A673 (cell line): ENCODE results near the gene NR6A1. TPM values are rescaled to one million over a fixed set of nuclear protein-coding genes. Genes with fewer than 3 reads are reported as not detected.

Experiments
- BruUV-seq: library from RNA; stranded (reverse); fragments of 400-500 nt; replicated peaks from 2 replicates; lab custom pipeline; 2021; lab: Mats Ljungman, UMichigan
- CTCF ChIA-PET: fragments of 300-600 bp; sonication (Branson Sonifier 250); formaldehyde crosslinking; loops from one replicate; lab custom pipeline; 2022; ENCODE audit warnings: antibody characterized with exemption; lab: Charles Lee
- POLR2A ChIA-PET: fragments of 300-600 bp; sonication (Branson Sonifier 250); formaldehyde crosslinking; loops from one replicate; lab custom pipeline; 2022; ENCODE audit warnings: antibody characterized with exemption; ENCODE audit not compliant: low non-redundant PET; lab: Charles Lee
- DNase-seq: peaks from one replicate; pipeline ENCODE4 v3.0.0-alpha.2; 2015; ENCODE audit warnings: low spot score
- H3K27ac ChIP-seq: fragments of 200-600 bp; sonication (generic); 2 replicates; pipeline ENCODE4 v1.5.1; 2016; ENCODE audit warnings: mixed run types, low read depth, mild to moderate bottlenecking, mixed read lengths, antibody characterized with exemption, low read length; ENCODE audit not compliant: poor library complexity, severe bottlenecking
- H3K27me3 ChIP-seq: fragments of 200-600 bp; sonication (generic); replicated peaks from 2 replicates; pipeline ENCODE4 v1.6.1; 2017; ENCODE audit warnings: mixed run types, low read depth, mild to moderate bottlenecking, mixed read lengths, antibody characterized with exemption, low read length; ENCODE audit not compliant: insufficient read depth, poor library complexity
- H3K36me3 ChIP-seq: fragments of 200-600 bp; sonication (generic); 2 replicates; pipeline ENCODE4 v1.6.1; 2016; ENCODE audit warnings: mixed run types, mild to moderate bottlenecking, mixed read lengths, antibody characterized with exemption, low read length; ENCODE audit not compliant: insufficient read depth, poor library complexity, severe bottlenecking
- H3K4me1 ChIP-seq: fragments of 200-600 bp; sonication (generic); 2 replicates; pipeline ENCODE4 v1.6.1; 2017; ENCODE audit warnings: mixed run types, mild to moderate bottlenecking, mixed read lengths, antibody characterized with exemption, low read length; ENCODE audit not compliant: insufficient read depth, poor library complexity, severe bottlenecking
- H3K4me3 ChIP-seq: fragments of 200-600 bp; sonication (generic); 2 replicates; pipeline ENCODE4 v1.5.1; 2016; ENCODE audit warnings: low read depth, mixed run types, mild to moderate bottlenecking, mixed read lengths, low read length; ENCODE audit not compliant: poor library complexity, severe bottlenecking
- H3K9me3 ChIP-seq: fragments of 200-600 bp; sonication (generic); 2 replicates; pipeline ENCODE4 v1.6.1; 2016; ENCODE audit warnings: mixed run types, low read depth, mild to moderate bottlenecking, mixed read lengths, antibody characterized with exemption, low read length; ENCODE audit not compliant: poor library complexity, severe bottlenecking
- CTCF ChIP-seq: fragments of 300-800, 200-600 bp; sonication (generic); conservative IDR thresholded peaks from 2 replicates; pipeline ENCODE4 v1.5.1; 2017; ENCODE audit warnings: low read depth, mild to moderate bottlenecking, antibody characterized with exemption, low read length, moderate library complexity, mixed read lengths
- EZH2 ChIP-seq: fragments of 200-600 bp; sonication (generic); IDR thresholded peaks from 2 replicates; pipeline ENCODE4 v1.6.1; 2017; ENCODE audit warnings: borderline replicate concordance, low read depth, mild to moderate bottlenecking, mixed read lengths, antibody characterized with exemption, low read length; ENCODE audit not compliant: poor library complexity, severe bottlenecking
- intact Hi-C: fragments of 100-400 bp; cut with micrococcal nuclease; formaldehyde crosslinking; loops from one replicate; pipeline ENCODE4 v1.10.0; 2022; ENCODE audit not compliant: unreplicated experiment
- total RNA-seq: library from RNA; stranded (reverse); gene quantifications from 2 replicates; pipeline ENCODE4 v1.2.3, GENCODE V29; 2021

Gene NR6A1
- total RNA-seq, 1 experiment from 2014 or later: 5.3 TPM

DNA sequence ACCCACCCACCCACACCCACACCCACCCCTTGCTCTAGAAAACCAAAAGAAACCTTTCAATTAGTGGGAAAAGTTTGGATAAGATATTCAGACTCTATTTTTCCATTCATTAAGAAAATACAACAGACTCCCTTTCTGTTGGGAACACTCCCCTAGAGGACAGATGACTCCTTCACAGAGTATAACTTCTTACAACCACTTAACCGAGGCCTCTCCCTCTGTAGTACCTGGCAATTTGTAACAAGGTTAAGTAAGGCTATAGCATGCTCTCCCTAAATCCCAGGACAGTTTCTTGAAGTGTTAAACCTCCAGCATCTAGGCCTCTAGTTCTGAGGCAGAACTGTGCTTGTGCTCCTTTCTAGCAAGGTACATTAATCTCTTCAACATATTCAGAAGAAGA, 188.0 kb downstream of the NR6A1 start:
- DNase-seq: no peak
- no TSS peak for BruUV-seq
- Histone ChIP-seq H3K4me1 (no peaks in the 10 kb centered on the region), H3K36me3 (no peaks in the 10 kb centered on the region), H3K9me3 (no peaks in the 10 kb centered on the region), H3K27ac (no peak overlapping the region), H3K4me3 (no peak overlapping the region), H3K27me3 (no peaks in the 10 kb centered on the region)
- intact Hi-C loops: no loop called here
- POLR2A ChIA-PET: no interaction called here
- CTCF ChIA-PET: no interaction called here
- no peak for TF ChIP-seq EZH2
- no peak for TF ChIP-seq CTCF

- POLR2A ChIA-PET: no interaction called here
These were observed 190.9 kb downstream of the NR6A1 start for GRCh38 chr9:124580186-124580585.

GRCh38 chr9:124576751-124577150, 194.4 kb downstream of the NR6A1 start:
- intact Hi-C loops: no loop called here
- no peak for DNase-seq
- Histone ChIP-seq H3K4me1 (peaks cover 6% of the 10 kb centered on the region), H3K36me3 (no peaks in the 10 kb centered on the region), H3K4me3 (no peak overlapping the region), H3K27ac (no peak overlapping the region), H3K9me3 (no peaks in the 10 kb centered on the region), H3K27me3 (no peaks in the 10 kb centered on the region)
- no peak for TF ChIP-seq EZH2
- no peak for TF ChIP-seq CTCF
- BruUV-seq: no TSS peak
- POLR2A ChIA-PET: interaction anchor here (0.5 kb wide), 1 partner anchor 278 kb away, joined by 8 read pairs; no protein-coding TSS in a partner anchor
- CTCF ChIA-PET: no interaction called here

More at GRCh38 chr9:124580186-124580585, 190.9 kb downstream of the NR6A1 start:
- Histone ChIP-seq H3K27ac (no peak overlapping the region), H3K9me3 (no peaks in the 10 kb centered on the region), H3K36me3 (no peaks in the 10 kb centered on the region), H3K4me3 (no peak overlapping the region), H3K4me1 (no peaks in the 10 kb centered on the region), H3K27me3 (no peaks in the 10 kb centered on the region)
- DNase-seq: no peak
- TF ChIP-seq CTCF (no peak), EZH2 (no peak)
- no TSS peak for BruUV-seq
- CTCF ChIA-PET: no interaction called here
- intact Hi-C loops: no loop called here
